GM23338 (cell line): Measurements from ENCODE around the gene RAMAC. TPM values are rescaled to one million over a fixed set of nuclear protein-coding genes. Genes with fewer than 3 reads are reported as not detected.

Experiments used
- ATAC-seq: fragments of 200-7000 bp; cut with Tn5 transposase; 3 replicates; pipeline ENCODE4 v1.9.1; 2020
- DNase-seq: peaks from one replicate; pipeline ENCODE4 v3.0.0-alpha.2; 2015; ENCODE audit warnings: low spot score
- H2AFZ ChIP-seq: fragments of 200-600 bp; sonication (generic); 2 replicates; pipeline ENCODE4 v1.8.0; 2016; ENCODE audit warnings: antibody characterized with exemption, mild to moderate bottlenecking, moderate library complexity
- H3F3A ChIP-seq: fragments of 200-600 bp; sonication (generic); replicated peaks from 2 replicates; pipeline ENCODE4 v1.8.0; 2017; ENCODE audit warnings: antibody characterized with exemption, mixed run types, low read depth
- H3K27ac ChIP-seq: fragments of 200-600 bp; sonication (generic); 2 replicates; pipeline ENCODE4 v1.6.1; 2016; ENCODE audit warnings: low read depth
- H3K27me3 ChIP-seq: fragments of 200-600 bp; sonication (generic); 2 replicates; pipeline ENCODE4 v1.8.0; 2016; ENCODE audit warnings: mild to moderate bottlenecking, mixed run types, moderate library complexity; ENCODE audit not compliant: insufficient read depth
- H3K36me3 ChIP-seq: fragments of 200-600 bp; sonication (generic); 2 replicates; pipeline ENCODE4 v1.8.0; 2016; ENCODE audit warnings: mild to moderate bottlenecking; ENCODE audit not compliant: insufficient read depth
- H3K4me1 ChIP-seq: fragments of 200-600 bp; sonication (generic); 2 replicates; pipeline ENCODE4 v1.8.0; 2016; ENCODE audit warnings: mild to moderate bottlenecking, moderate library complexity; ENCODE audit not compliant: insufficient read depth
- H3K4me2 ChIP-seq: fragments of 200-600 bp; sonication (generic); 2 replicates; pipeline ENCODE4 v1.7.1; 2017; ENCODE audit warnings: mixed run types
- H3K4me3 ChIP-seq: fragments of 200-600 bp; sonication (generic); 2 replicates; pipeline ENCODE4 v1.6.1; 2016; ENCODE audit warnings: mixed run types
- H3K79me2 ChIP-seq: fragments of 200-600 bp; sonication (generic); replicated peaks from 2 replicates; pipeline ENCODE4 v1.8.0; 2017; ENCODE audit warnings: mild to moderate bottlenecking; ENCODE audit not compliant: insufficient read depth
- H3K9me2 ChIP-seq: fragments of 200-600 bp; sonication (generic); 2 replicates; pipeline ENCODE4 v1.8.0; 2017; ENCODE audit not compliant: insufficient read depth
- H4K20me1 ChIP-seq: fragments of 200-600 bp; sonication (generic); replicated peaks from 2 replicates; pipeline ENCODE4 v1.8.0; 2017; ENCODE audit warnings: mild to moderate bottlenecking; ENCODE audit not compliant: insufficient read depth
- H3K27ac Mint-ChIP-seq: 2 replicates; pipeline ENCODE4 v1.8.0; 2020; ENCODE audit warnings: inconsistent platforms, mild to moderate bottlenecking, moderate library complexity, mixed read lengths
- H3K27me3 Mint-ChIP-seq: 3 replicates; pipeline ENCODE4 v1.8.0; 2022; ENCODE audit warnings: low read depth, mild to moderate bottlenecking, moderate library complexity, mixed read lengths, inconsistent platforms; ENCODE audit not compliant: insufficient read depth, poor library complexity
- H3K36me3 Mint-ChIP-seq: 3 replicates; pipeline ENCODE4 v1.8.0; 2021; ENCODE audit warnings: low read depth, mild to moderate bottlenecking, inconsistent platforms, moderate library complexity, mixed read lengths
- H3K4me1 Mint-ChIP-seq: 3 replicates; pipeline ENCODE4 v1.8.0; 2020; ENCODE audit warnings: mild to moderate bottlenecking, inconsistent platforms, mixed read lengths
- H3K4me3 Mint-ChIP-seq: 3 replicates; pipeline ENCODE4 v1.8.0; 2021; ENCODE audit warnings: moderate library complexity, mild to moderate bottlenecking, inconsistent platforms, mixed read lengths
- H3K9me3 Mint-ChIP-seq: 3 replicates; pipeline ENCODE4 v1.8.0; 2020; ENCODE audit warnings: moderate library complexity, mild to moderate bottlenecking, inconsistent platforms, mixed read lengths
- CREB1 ChIP-seq: fragments of 250-450 bp; sonication (Bioruptor Pico); IDR thresholded peaks from 2 replicates; pipeline ENCODE4 v1.5.0; 2020; ENCODE audit warnings: low read depth, mild to moderate bottlenecking, moderate library complexity
- EZH2 ChIP-seq: fragments of 200-600 bp; sonication (generic); IDR thresholded peaks from one replicate; pipeline ENCODE4 v1.8.0; 2017; ENCODE audit warnings: antibody characterized with exemption, mild to moderate bottlenecking, low read depth; ENCODE audit not compliant: unreplicated experiment
- EZH2phosphoT487 ChIP-seq: fragments of 200-600 bp; sonication (generic); IDR thresholded peaks from one replicate; pipeline ENCODE4 v1.8.1; 2018; ENCODE audit warnings: antibody characterized with exemption; ENCODE audit not compliant: unreplicated experiment
- JUNB ChIP-seq: IDR thresholded peaks from one replicate; pipeline ENCODE4 v1.6.1; 2016; ENCODE audit warnings: antibody characterized with exemption; ENCODE audit not compliant: unreplicated experiment
- NANOG ChIP-seq: IDR thresholded peaks from 2 replicates; pipeline ENCODE4 v1.6.1; 2016; ENCODE audit warnings: antibody characterized with exemption, borderline replicate concordance
- POLR2AphosphoS5 ChIP-seq: IDR thresholded peaks from 2 replicates; pipeline ENCODE4 v1.6.1; 2016; ENCODE audit warnings: antibody characterized with exemption, low read depth
- STAT1 ChIP-seq: IDR thresholded peaks from one replicate; pipeline ENCODE4 v1.6.1; 2016; ENCODE audit warnings: antibody characterized with exemption; ENCODE audit not compliant: unreplicated experiment
- ZNF114 ChIP-seq: fragments of 250-450 bp; sonication (Bioruptor Pico); IDR thresholded peaks from 2 replicates; pipeline ENCODE4 v1.5.0; 2020; ENCODE audit warnings: mild to moderate bottlenecking, moderate library complexity
- ZNF331 ChIP-seq: fragments of 250-450 bp; sonication (Bioruptor Pico); IDR thresholded peaks from 2 replicates; pipeline ENCODE4 v1.5.0; 2020; ENCODE audit warnings: low read depth, mild to moderate bottlenecking, moderate library complexity
- polyA plus RNA-seq: library from polyadenylated mRNA; unstranded; fragments of >200 nt; fragmentation: Nextera tagmentation; extraction: Ambion mirVana; gene quantifications from 2 replicates; pipeline ENCODE4 v1.2.1, GENCODE V29; 2016
- total RNA-seq: library from RNA; depleted of rRNA; stranded (reverse); fragments of >200 nt; shearing (Covaris generic); gene quantifications from 2 replicates; pipeline ENCODE4 v1.2.3, GENCODE V29; 2014
- TF ChIP-seq, protein P1 (sequence below): IDR thresholded peaks from 2 replicates; pipeline ENCODE4 v1.6.1; 2016; ENCODE audit warnings: antibody characterized with exemption
- TF ChIP-seq, protein P2 (sequence below), 2 experiments: fragments of 200-600 bp in 1 of 2; sonication (generic) in 1 of 2; conservative IDR thresholded peaks; 2 replicates each; pipeline versions ENCODE4 v1.5.1 to v1.6.1; 2016 to 2017; ENCODE audit warnings: antibody characterized with exemption in 2 of 2, low read depth in 2 of 2, mild to moderate bottlenecking in 2 of 2, moderate library complexity in 1 of 2
- TF ChIP-seq, protein P3 (sequence below): IDR thresholded peaks from one replicate; pipeline ENCODE4 v1.6.1; 2018; ENCODE audit warnings: antibody characterized with exemption; ENCODE audit not compliant: unreplicated experiment

RAMAC gene
- total and polyA plus RNA-seq, 2 experiments from 2014 or later: 27.4 to 58.6 TPM

DNA sequence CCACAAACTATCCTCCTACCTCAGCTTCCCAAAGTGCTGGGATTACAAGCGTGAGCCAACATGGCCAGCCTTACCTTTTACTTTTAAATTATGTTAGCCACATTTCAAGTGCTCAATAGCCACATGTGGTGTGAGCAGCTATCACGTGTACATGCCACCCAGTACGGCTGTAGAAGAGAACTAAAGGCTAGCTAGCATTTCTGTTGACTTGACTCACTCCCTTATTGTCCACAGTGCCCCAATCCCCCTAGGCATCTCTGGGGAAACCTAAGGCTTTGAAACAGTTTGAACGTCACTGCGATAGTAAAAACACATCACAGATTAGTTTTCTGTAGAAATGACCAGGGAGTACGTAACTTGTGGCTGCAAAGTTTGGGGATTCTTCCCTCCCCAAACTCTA is 13.4 kb downstream of the RAMAC start:
- Mint-ChIP-seq H3K4me3 (no peak overlapping the region), H3K36me3 (peaks cover 10% of the 10 kb centered on the region; the same call in 2 of the 3 replicates)
- TF ChIP-seq, protein P1, sequence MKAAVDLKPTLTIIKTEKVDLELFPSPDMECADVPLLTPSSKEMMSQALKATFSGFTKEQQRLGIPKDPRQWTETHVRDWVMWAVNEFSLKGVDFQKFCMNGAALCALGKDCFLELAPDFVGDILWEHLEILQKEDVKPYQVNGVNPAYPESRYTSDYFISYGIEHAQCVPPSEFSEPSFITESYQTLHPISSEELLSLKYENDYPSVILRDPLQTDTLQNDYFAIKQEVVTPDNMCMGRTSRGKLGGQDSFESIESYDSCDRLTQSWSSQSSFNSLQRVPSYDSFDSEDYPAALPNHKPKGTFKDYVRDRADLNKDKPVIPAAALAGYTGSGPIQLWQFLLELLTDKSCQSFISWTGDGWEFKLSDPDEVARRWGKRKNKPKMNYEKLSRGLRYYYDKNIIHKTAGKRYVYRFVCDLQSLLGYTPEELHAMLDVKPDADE: no peak
- TF ChIP-seq ZNF114 (CRISPR knock-in tag) (no peak), CREB1 (CRISPR knock-in tag) (no peak), POLR2AphosphoS5 (no peak), STAT1 (no peak), EZH2phosphoT487 (no peak), EZH2 (no peak), ZNF331 (CRISPR knock-in tag) (no peak), JUNB (no peak), NANOG (no peak)
- TF ChIP-seq, protein P2, sequence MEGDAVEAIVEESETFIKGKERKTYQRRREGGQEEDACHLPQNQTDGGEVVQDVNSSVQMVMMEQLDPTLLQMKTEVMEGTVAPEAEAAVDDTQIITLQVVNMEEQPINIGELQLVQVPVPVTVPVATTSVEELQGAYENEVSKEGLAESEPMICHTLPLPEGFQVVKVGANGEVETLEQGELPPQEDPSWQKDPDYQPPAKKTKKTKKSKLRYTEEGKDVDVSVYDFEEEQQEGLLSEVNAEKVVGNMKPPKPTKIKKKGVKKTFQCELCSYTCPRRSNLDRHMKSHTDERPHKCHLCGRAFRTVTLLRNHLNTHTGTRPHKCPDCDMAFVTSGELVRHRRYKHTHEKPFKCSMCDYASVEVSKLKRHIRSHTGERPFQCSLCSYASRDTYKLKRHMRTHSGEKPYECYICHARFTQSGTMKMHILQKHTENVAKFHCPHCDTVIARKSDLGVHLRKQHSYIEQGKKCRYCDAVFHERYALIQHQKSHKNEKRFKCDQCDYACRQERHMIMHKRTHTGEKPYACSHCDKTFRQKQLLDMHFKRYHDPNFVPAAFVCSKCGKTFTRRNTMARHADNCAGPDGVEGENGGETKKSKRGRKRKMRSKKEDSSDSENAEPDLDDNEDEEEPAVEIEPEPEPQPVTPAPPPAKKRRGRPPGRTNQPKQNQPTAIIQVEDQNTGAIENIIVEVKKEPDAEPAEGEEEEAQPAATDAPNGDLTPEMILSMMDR (conservative IDR thresholded peaks at IDR 0.05; ENCODE audit: low read depth in 2 of 2): no peak
- TF ChIP-seq, protein P3, sequence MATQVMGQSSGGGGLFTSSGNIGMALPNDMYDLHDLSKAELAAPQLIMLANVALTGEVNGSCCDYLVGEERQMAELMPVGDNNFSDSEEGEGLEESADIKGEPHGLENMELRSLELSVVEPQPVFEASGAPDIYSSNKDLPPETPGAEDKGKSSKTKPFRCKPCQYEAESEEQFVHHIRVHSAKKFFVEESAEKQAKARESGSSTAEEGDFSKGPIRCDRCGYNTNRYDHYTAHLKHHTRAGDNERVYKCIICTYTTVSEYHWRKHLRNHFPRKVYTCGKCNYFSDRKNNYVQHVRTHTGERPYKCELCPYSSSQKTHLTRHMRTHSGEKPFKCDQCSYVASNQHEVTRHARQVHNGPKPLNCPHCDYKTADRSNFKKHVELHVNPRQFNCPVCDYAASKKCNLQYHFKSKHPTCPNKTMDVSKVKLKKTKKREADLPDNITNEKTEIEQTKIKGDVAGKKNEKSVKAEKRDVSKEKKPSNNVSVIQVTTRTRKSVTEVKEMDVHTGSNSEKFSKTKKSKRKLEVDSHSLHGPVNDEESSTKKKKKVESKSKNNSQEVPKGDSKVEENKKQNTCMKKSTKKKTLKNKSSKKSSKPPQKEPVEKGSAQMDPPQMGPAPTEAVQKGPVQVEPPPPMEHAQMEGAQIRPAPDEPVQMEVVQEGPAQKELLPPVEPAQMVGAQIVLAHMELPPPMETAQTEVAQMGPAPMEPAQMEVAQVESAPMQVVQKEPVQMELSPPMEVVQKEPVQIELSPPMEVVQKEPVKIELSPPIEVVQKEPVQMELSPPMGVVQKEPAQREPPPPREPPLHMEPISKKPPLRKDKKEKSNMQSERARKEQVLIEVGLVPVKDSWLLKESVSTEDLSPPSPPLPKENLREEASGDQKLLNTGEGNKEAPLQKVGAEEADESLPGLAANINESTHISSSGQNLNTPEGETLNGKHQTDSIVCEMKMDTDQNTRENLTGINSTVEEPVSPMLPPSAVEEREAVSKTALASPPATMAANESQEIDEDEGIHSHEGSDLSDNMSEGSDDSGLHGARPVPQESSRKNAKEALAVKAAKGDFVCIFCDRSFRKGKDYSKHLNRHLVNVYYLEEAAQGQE: no peak

More for the DNA sequence above, 13.4 kb downstream of the RAMAC start:
- Mint-ChIP-seq H3K27me3 (peaks cover 4% of the 10 kb centered on the region), H3K9me3 (peaks cover 5% of the 10 kb centered on the region; the same call in 2 of the 3 replicates), H3K4me1 (peaks cover 5% of the 10 kb centered on the region; the same call in 1 of the 3 replicates), H3K27ac (no peak overlapping the region)
- Histone ChIP-seq H3K9me2 (no peaks in the 10 kb centered on the region), H3K36me3 (no peaks in the 10 kb centered on the region), H3K4me1 (no peaks in the 10 kb centered on the region), H4K20me1 (no peaks in the 10 kb centered on the region; the same call in 1 of the 2 replicates), H3K27me3 (no peaks in the 10 kb centered on the region), H2AFZ (no peak overlapping the region), H3K79me2 (no peaks in the 10 kb centered on the region), H3K4me3 (no peak overlapping the region), H3F3A (no peaks in the 10 kb centered on the region), H3K4me2 (no peak overlapping the region), H3K27ac (no peak overlapping the region)
- DNase-seq (no peak), ATAC-seq (no peak)
